Hematopoietic multipotent progenitor cell treated with erythropoietin and hydrocortisone succinate and interleukin-3 and kit ligand, for 17 days (in vitro differentiated cells): ENCODE data around the gene CNTLN.
"Not testable (repeated sequence)": the region's sequence is repeated elsewhere in the genome, so short reads cannot be mapped to it uniquely, and the experiment has no call there.

Source experiments
- DNase-seq: peaks from one replicate; pipeline ENCODE4 v3.0.0-alpha.2; 2015; ENCODE audit warnings: low spot score

The CNTLN gene

GRCh38 chr9:17509701-17510100 lies 374.9 kb downstream of the CNTLN start:
- DNase-seq, result no peak

- DNase-seq, result no peak
These were observed 384.9 kb downstream of the CNTLN start for GRCh38 chr9:17519761-17520160.

GRCh38 chr9:17520268-17521064 lies 385.6 kb downstream of the CNTLN start:
- DNase-seq, result no peak

- DNase-seq, result no peak
These were observed 386.4 kb downstream of the CNTLN start for GRCh38 chr9:17521100-17521855.

- DNase-seq, result not testable (repeated sequence)
These were observed 391.9 kb downstream of the CNTLN start for GRCh38 chr9:17526726-17527125.

GRCh38 chr9:17528859-17529258 lies 394.0 kb downstream of the CNTLN start:
- no peak for DNase-seq

- no peak for DNase-seq
These were observed 396.9 kb downstream of the CNTLN start for GRCh38 chr9:17531642-17532254.

- DNase-seq, result no peak
These were observed 397.6 kb downstream of the CNTLN start for GRCh38 chr9:17532461-17532860.

GRCh38 chr9:17535176-17535575 lies 400.3 kb downstream of the CNTLN start:
- DNase-seq, result no peak

- no peak for DNase-seq
These were observed 401.2 kb downstream of the CNTLN start for GRCh38 chr9:17536027-17536426.

- no peak for DNase-seq
These were observed 416.2 kb downstream of the CNTLN start for GRCh38 chr9:17551023-17551422.
